HFF-Myc (cell line): ENCODE data around the gene KRT84.

Source experiments
- DNase-seq: peaks from one replicate; pipeline ENCODE4 v3.0.0-alpha.2; 2011; ENCODE audit warnings: low read depth; ENCODE audit errors: extremely low read depth
- H3K4me3 ChIP-seq: replicated peaks from 2 replicates; pipeline ENCODE4 v1.5.1; 2011; ENCODE audit warnings: low read depth, mild to moderate bottlenecking, control low read depth, low read length
- CTCF ChIP-seq: IDR thresholded peaks from 2 replicates; pipeline ENCODE4 v1.5.1; 2012; ENCODE audit warnings: mild to moderate bottlenecking, low read depth, low read length, control low read depth; ENCODE audit errors: missing control alignments

KRT84 gene

GRCh38 chr12:52359621-52360061 lies 25.8 kb downstream of the KRT84 start:
- TF ChIP-seq CTCF, result no peak
- no peak for DNase-seq
- H3K4me3 ChIP-seq, result no peak overlapping the region

- no peak overlapping the region for H3K4me3 ChIP-seq
- TF ChIP-seq CTCF, result no peak
- no peak for DNase-seq
Measured at GRCh38 chr12:52358575-52359350, 26.7 kb downstream of the KRT84 start.

- no peak overlapping the region for H3K4me3 ChIP-seq
- no peak for DNase-seq
- TF ChIP-seq CTCF, result no peak
Measured at GRCh38 chr12:52356762-52357580, 28.5 kb downstream of the KRT84 start.

GRCh38 chr12:52356031-52356761 lies 29.3 kb downstream of the KRT84 start:
- TF ChIP-seq CTCF, result no peak
- no peak for DNase-seq
- no peak overlapping the region for H3K4me3 ChIP-seq

GRCh38 chr12:52355176-52355575 lies 30.3 kb downstream of the KRT84 start:
- no peak for TF ChIP-seq CTCF
- DNase-seq, result no peak
- no peak overlapping the region for H3K4me3 ChIP-seq

- peak; percentile 27 for DNase-seq
- TF ChIP-seq CTCF, result no peak
- no peak overlapping the region for H3K4me3 ChIP-seq
Measured at GRCh38 chr12:52354200-52354599, 31.3 kb downstream of the KRT84 start.
